ENCODE data around the gene DPP4. TPM values are rescaled to one million over a fixed set of nuclear protein-coding genes. Genes with fewer than 3 reads are reported as not detected.

DPP4 gene
- total and polyA plus RNA-seq, 2 experiments from 2014 or later, result 1.5 to 2.8 TPM

GRCh38 chr2:161965994-161966393 is 108.0 kb downstream of the DPP4 start:
- DNase-seq (ENCODE audit: low spot score) (no peak), ATAC-seq (no peak)
- no peaks in the 10 kb centered on the region for H3K9me2 ChIP-seq (ENCODE audit: insufficient read depth)
- H3K27ac Mint-ChIP-seq, result no peak overlapping the region
- H3K27ac ChIP-seq (ENCODE audit: low read depth), result no peak overlapping the region
- H3F3A ChIP-seq (replicated peaks; ENCODE audit: low read depth), result no peaks in the 10 kb centered on the region
- H3K4me3 ChIP-seq, result no peak overlapping the region
- no peaks in the 10 kb centered on the region for H4K20me1 ChIP-seq (replicated peaks; ENCODE audit: insufficient read depth)
- TF ChIP-seq CREB1 (CRISPR knock-in tag; IDR thresholded peaks at IDR 0.05; ENCODE audit: low read depth) (no peak), ETS1 (IDR thresholded peaks at IDR 0.05) (no peak), POLR2AphosphoS5 (IDR thresholded peaks at IDR 0.05; ENCODE audit: low read depth) (no peak), ZNF331 (CRISPR knock-in tag; IDR thresholded peaks at IDR 0.05; ENCODE audit: low read depth) (no peak)
- no peaks in the 10 kb centered on the region for H3K27me3 ChIP-seq (ENCODE audit: insufficient read depth)
- no peaks in the 10 kb centered on the region for H3K4me1 ChIP-seq (ENCODE audit: insufficient read depth)
- no peaks in the 10 kb centered on the region for H3K36me3 Mint-ChIP-seq (ENCODE audit: low read depth)
- no peaks in the 10 kb centered on the region for H3K27me3 Mint-ChIP-seq (ENCODE audit: insufficient read depth, low read depth, poor library complexity)
- H2AFZ ChIP-seq, result no peak overlapping the region
- H3K9me3 Mint-ChIP-seq, result no peaks in the 10 kb centered on the region
- no peak overlapping the region for H3K4me2 ChIP-seq
- no peaks in the 10 kb centered on the region for H3K79me2 ChIP-seq (replicated peaks; ENCODE audit: insufficient read depth)
- H3K36me3 ChIP-seq (ENCODE audit: insufficient read depth), result no peaks in the 10 kb centered on the region
- H3K4me3 Mint-ChIP-seq, result no peak overlapping the region
- peaks cover 12% of the 10 kb centered on the region; the same call in 2 of the 3 replicates for H3K4me1 Mint-ChIP-seq

- Histone ChIP-seq H3K4me3 (no peak overlapping the region), H3K27me3 (ENCODE audit: insufficient read depth) (no peaks in the 10 kb centered on the region), H3K79me2 (replicated peaks; ENCODE audit: insufficient read depth) (no peaks in the 10 kb centered on the region), H3K9me2 (ENCODE audit: insufficient read depth) (no peaks in the 10 kb centered on the region), H3K36me3 (ENCODE audit: insufficient read depth) (no peaks in the 10 kb centered on the region), H3K4me2 (no peak overlapping the region), H3F3A (replicated peaks; ENCODE audit: low read depth) (no peaks in the 10 kb centered on the region), H2AFZ (no peak overlapping the region), H3K27ac (ENCODE audit: low read depth) (no peak overlapping the region), H3K4me1 (ENCODE audit: insufficient read depth) (no peaks in the 10 kb centered on the region), H4K20me1 (replicated peaks; ENCODE audit: insufficient read depth) (no peaks in the 10 kb centered on the region)
- H3K4me3 Mint-ChIP-seq, result no peak overlapping the region
- peaks cover 1% of the 10 kb centered on the region for H3K27me3 Mint-ChIP-seq (ENCODE audit: insufficient read depth, low read depth, poor library complexity)
- H3K36me3 Mint-ChIP-seq (ENCODE audit: low read depth), result no peaks in the 10 kb centered on the region
- ATAC-seq, result no peak
- H3K9me3 Mint-ChIP-seq, result no peaks in the 10 kb centered on the region
- no peak overlapping the region for H3K27ac Mint-ChIP-seq
- no peak for DNase-seq (ENCODE audit: low spot score)
- peaks cover 7% of the 10 kb centered on the region; the same call in 2 of the 3 replicates for H3K4me1 Mint-ChIP-seq
- TF ChIP-seq EZH2phosphoT487 (IDR thresholded peaks at IDR 0.05; ENCODE audit: unreplicated experiment), result no peak
- TF ChIP-seq ZNF331 (CRISPR knock-in tag; IDR thresholded peaks at IDR 0.05; ENCODE audit: low read depth), result no peak
- no peak for TF ChIP-seq REST (IDR thresholded peaks at IDR 0.05; ENCODE audit: unreplicated experiment)
- TF ChIP-seq ZNF114 (CRISPR knock-in tag; IDR thresholded peaks at IDR 0.05), result no peak
- TF ChIP-seq NANOG (IDR thresholded peaks at IDR 0.05; ENCODE audit: borderline replicate concordance), result no peak
- no peak for TF ChIP-seq POLR2AphosphoS5 (IDR thresholded peaks at IDR 0.05; ENCODE audit: low read depth)
- TF ChIP-seq ETS1 (IDR thresholded peaks at IDR 0.05), result no peak
- TF ChIP-seq EZH2 (IDR thresholded peaks at IDR 0.05; ENCODE audit: low read depth, unreplicated experiment), result no peak
- TF ChIP-seq ZNF462 (CRISPR knock-in tag; IDR thresholded peaks at IDR 0.05), result no peak
These were observed 109.9 kb downstream of the DPP4 start for GRCh38 chr2:161964160-161964559.

Data from GM23338 (cell line).